HCT116 (cell line): ENCODE results near the gene TAMALIN.

Experiments
- ATF3 ChIP-seq: IDR thresholded peaks from 2 replicates; pipeline ENCODE4 v1.6.1; 2012
- CTCF ChIP-seq, 3 experiments: fragments of 200-600 bp in 1 of 3; sonication (generic) in 1 of 3; IDR thresholded peaks in 2 of 3; conservative IDR thresholded peaks in 1 of 3; 2 replicates each; pipeline ENCODE4 v1.5.1; 2012 to 2017; ENCODE audit warnings: low read depth in 2 of 3, low read length in 2 of 3, antibody characterized with exemption in 1 of 3, borderline replicate concordance in 1 of 3, control low read depth in 1 of 3, mild to moderate bottlenecking in 1 of 3, mixed read lengths in 1 of 3, mixed run types in 1 of 3, moderate library complexity in 1 of 3; ENCODE audit not compliant: insufficient read depth in 1 of 3
- EZH2 ChIP-seq: fragments of 200-600 bp; sonication (generic); IDR thresholded peaks from 2 replicates; pipeline ENCODE4 v1.6.1; 2017; ENCODE audit warnings: antibody characterized with exemption, mixed run types
- EZH2phosphoT487 ChIP-seq: fragments of 200-600 bp; IDR thresholded peaks from 2 replicates; pipeline ENCODE4 v1.6.1; 2018; ENCODE audit warnings: antibody characterized with exemption, borderline replicate concordance
- JUND ChIP-seq: IDR thresholded peaks from 2 replicates; pipeline ENCODE4 v1.6.1; 2012
- POLR2A ChIP-seq: IDR thresholded peaks from 2 replicates; pipeline ENCODE4 v1.7.0; 2011; ENCODE audit warnings: borderline replicate concordance; ENCODE audit not compliant: insufficient read depth, insufficient read length; ENCODE audit errors: extremely low read depth
- POLR2AphosphoS5 ChIP-seq: IDR thresholded peaks from 2 replicates; pipeline ENCODE4 v1.6.1; 2011; ENCODE audit warnings: mild to moderate bottlenecking, low read depth, low read length, moderate library complexity
- REST ChIP-seq: IDR thresholded peaks from 2 replicates; pipeline ENCODE4 v1.6.1; 2012; ENCODE audit warnings: low read depth
- SRF ChIP-seq: IDR thresholded peaks from 2 replicates; pipeline ENCODE4 v1.6.1; 2012; ENCODE audit warnings: low read depth
- TCF7L2 ChIP-seq: IDR thresholded peaks from 2 replicates; pipeline ENCODE4 v1.7.0; 2011; ENCODE audit warnings: borderline replicate concordance, inconsistent platforms; ENCODE audit not compliant: insufficient read depth, insufficient read length; ENCODE audit errors: extremely low read depth
- ZFX ChIP-seq: fragments of 450-650 bp; IDR thresholded peaks from 2 replicates; pipeline ENCODE4 v1.6.1; 2017

- TF ChIP-seq CTCF (IDR thresholded peaks at IDR 0.05 in 2 of 3, conservative IDR thresholded peaks at IDR 0.05 in 1 of 3; ENCODE audit: borderline replicate concordance in 1 of 3, insufficient read depth in 1 of 3, low read depth in 2 of 3, low read length in 2 of 3) (no peak), EZH2 (no peak), EZH2phosphoT487 (no peak), ATF3 (no peak), JUND (no peak), POLR2A (no peak), POLR2AphosphoS5 (no peak), ZFX (no peak), TCF7L2 (no peak), SRF (no peak), REST (no peak)
Measured at GRCh38 chr12:51994959-51995358, 11.8 kb upstream of the TAMALIN start.
